ENCODE measurements around the gene RRP1. TPM values are rescaled to one million over a fixed set of nuclear protein-coding genes. Genes with fewer than 3 reads are reported as not detected.
A peak's percentile ranks its signal among the peaks of the same experiment; 100 is the strongest.

RRP1 gene
- total RNA-seq, 1 experiment from 2014 or later: 76.4 TPM

DNA sequence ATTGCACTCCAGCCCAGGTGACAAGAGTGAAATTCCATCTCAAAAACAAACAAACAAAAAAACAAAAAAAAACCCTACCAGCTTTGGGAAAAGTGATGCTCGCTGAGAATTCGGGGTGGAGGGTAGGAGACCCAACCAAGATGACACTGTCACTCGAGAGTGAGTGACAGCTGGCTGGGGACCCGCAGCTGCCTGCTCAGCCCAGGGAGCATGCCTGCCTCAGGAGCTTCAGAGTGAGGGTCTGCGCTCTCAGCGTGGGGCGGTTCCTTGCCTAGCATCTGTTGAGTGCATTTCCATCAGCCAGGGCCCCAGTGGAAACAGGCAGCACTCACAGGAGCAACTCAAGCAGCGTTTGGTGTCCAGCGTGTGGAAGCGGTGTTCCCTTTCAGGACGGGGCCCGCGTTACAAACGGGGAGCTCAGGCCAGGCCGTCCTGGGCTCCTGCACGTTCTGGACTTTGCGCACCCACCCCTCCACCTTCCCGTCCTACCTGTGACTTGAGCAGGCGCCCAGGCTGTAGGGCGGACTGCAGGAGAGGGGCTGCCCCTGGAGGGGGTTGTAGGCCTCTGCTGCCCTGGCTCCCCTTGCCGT, 19.2 kb upstream of the RRP1 start:
- no peak overlapping the region for H3K9ac ChIP-seq (ENCODE audit: low read length)
- DNase-seq: no peak
- H3K27ac ChIP-seq (ENCODE audit: low read length): no peak overlapping the region
- peaks cover 22% of the 10 kb centered on the region for H3K79me2 ChIP-seq (ENCODE audit: low read length)
- no peak overlapping the region for H2AFZ ChIP-seq (ENCODE audit: low read length)
- H3K4me1 ChIP-seq (ENCODE audit: insufficient read depth, low read length): peaks cover 38% of the 10 kb centered on the region
- intact Hi-C loops (cut with micrococcal nuclease): no loop called here
- no peaks in the 10 kb centered on the region for H3K27me3 ChIP-seq (ENCODE audit: low read length)
- no peaks in the 10 kb centered on the region for H3K9me3 ChIP-seq (ENCODE audit: low read length)
- H4K20me1 ChIP-seq (ENCODE audit: low read length): peaks cover 21% of the 10 kb centered on the region
- no TSS peak for BruUV-seq (replicated peaks)
- H3F3A ChIP-seq (ENCODE audit: low read length, unreplicated experiment): peaks cover 16% of the 10 kb centered on the region
- peaks cover 20% of the 10 kb centered on the region for H3K36me3 ChIP-seq (ENCODE audit: low read depth, low read length)
- no peak overlapping the region for H3K4me2 ChIP-seq (ENCODE audit: low read length)
- no peaks in the 10 kb centered on the region for H3K9me2 ChIP-seq (replicated peaks; ENCODE audit: low read length)
- ChIA-PET POLR2A (ENCODE audit: unreplicated experiment) (no interaction called here), CTCF (no interaction called here)
- no peak overlapping the region for H3K4me3 ChIP-seq (ENCODE audit: low read length)
- TF ChIP-seq, protein P1, sequence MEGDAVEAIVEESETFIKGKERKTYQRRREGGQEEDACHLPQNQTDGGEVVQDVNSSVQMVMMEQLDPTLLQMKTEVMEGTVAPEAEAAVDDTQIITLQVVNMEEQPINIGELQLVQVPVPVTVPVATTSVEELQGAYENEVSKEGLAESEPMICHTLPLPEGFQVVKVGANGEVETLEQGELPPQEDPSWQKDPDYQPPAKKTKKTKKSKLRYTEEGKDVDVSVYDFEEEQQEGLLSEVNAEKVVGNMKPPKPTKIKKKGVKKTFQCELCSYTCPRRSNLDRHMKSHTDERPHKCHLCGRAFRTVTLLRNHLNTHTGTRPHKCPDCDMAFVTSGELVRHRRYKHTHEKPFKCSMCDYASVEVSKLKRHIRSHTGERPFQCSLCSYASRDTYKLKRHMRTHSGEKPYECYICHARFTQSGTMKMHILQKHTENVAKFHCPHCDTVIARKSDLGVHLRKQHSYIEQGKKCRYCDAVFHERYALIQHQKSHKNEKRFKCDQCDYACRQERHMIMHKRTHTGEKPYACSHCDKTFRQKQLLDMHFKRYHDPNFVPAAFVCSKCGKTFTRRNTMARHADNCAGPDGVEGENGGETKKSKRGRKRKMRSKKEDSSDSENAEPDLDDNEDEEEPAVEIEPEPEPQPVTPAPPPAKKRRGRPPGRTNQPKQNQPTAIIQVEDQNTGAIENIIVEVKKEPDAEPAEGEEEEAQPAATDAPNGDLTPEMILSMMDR (conservative IDR thresholded peaks at IDR 0.05; ENCODE audit: low read depth, low read length): no peak
- no peak for ATAC-seq

DNA sequence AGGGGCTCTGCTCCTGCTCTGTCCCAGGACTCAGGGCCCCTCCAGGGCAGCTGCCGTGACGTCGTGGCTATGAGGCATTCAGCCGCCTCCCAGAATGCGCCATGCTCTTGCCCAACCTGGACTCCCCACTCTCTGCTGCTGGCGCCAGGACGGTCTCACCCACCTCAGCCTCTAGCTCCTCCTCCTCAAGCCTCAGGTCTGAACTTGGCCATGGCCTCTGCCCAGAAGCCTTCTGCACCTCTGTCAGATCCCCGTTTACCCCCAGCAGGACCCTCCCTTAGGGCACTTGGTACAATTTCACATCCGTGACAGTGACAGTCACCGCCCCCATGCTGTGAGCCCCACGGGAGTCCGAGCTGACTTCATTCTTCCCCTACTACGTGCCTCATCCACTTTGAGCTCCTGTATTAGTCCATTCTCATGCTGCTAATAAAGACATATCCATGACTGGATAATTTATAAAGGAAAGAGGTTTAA, 18.1 kb upstream of the RRP1 start:
- Histone ChIP-seq H3K9me2 (replicated peaks; ENCODE audit: low read length) (no peaks in the 10 kb centered on the region), H3K9me3 (ENCODE audit: low read length) (no peaks in the 10 kb centered on the region), H4K20me1 (ENCODE audit: low read length) (peaks cover 30% of the 10 kb centered on the region), H3K27me3 (ENCODE audit: low read length) (no peaks in the 10 kb centered on the region), H3K4me1 (ENCODE audit: insufficient read depth, low read length) (peaks cover 38% of the 10 kb centered on the region), H3K4me2 (ENCODE audit: low read length) (no peak overlapping the region), H3K36me3 (ENCODE audit: low read depth, low read length) (peaks cover 27% of the 10 kb centered on the region), H3K27ac (ENCODE audit: low read length) (peak overlapping the region; percentile 0; the same call in 1 of the 2 replicates), H3K9ac (ENCODE audit: low read length) (no peak overlapping the region), H3F3A (ENCODE audit: low read length, unreplicated experiment) (peaks cover 15% of the 10 kb centered on the region), H3K79me2 (ENCODE audit: low read length) (peaks cover 32% of the 10 kb centered on the region), H2AFZ (ENCODE audit: low read length) (no peak overlapping the region), H3K4me3 (ENCODE audit: low read length) (no peak overlapping the region)
- POLR2A ChIA-PET (ENCODE audit: unreplicated experiment): no interaction called here
- ATAC-seq (no peak), DNase-seq (no peak)
- intact Hi-C loops (cut with micrococcal nuclease): no loop called here
- CTCF ChIA-PET: no interaction called here
- BruUV-seq (replicated peaks): no TSS peak
- TF ChIP-seq EZH2 (IDR thresholded peaks at IDR 0.05; ENCODE audit: low read length, unreplicated experiment): no peak
- TF ChIP-seq, protein P1 (conservative IDR thresholded peaks at IDR 0.05; ENCODE audit: low read depth, low read length): no peak
- TF ChIP-seq EZH2phosphoT487 (IDR thresholded peaks at IDR 0.05; ENCODE audit: borderline replicate concordance, low read length): no peak

DNA sequence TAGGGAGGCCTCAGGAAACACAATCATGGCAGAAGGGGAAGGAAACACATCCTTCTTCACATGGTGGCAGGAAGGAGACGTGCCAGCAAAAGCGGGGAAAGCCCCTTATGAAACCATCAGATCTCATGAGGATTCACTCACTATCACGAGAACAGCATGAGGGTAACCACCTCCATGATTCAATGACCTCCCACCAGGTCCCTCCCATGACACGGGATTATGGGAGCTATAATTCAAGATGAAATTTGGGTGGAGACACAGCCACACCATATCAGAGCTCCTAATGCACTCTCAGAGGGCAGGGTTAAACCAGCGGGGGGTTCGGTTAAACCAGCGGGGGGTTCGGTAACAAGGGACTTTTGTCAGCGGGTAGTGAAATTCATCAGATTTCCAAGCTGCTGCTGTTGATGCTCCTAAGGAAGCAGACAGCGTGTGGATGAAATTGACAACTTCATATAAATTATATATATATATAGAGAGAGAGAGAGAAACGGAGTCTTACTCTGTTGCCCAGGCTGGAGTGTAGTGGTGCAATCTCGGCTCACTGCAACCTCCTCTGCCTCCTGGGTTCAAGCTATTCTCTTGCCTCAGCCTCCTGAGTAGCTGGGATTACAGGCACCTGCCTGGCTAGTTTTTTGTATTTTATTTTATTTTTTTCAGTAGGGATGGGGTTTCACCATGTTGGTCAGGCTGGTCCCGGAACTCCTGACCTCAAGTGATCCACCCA, 17.5 kb upstream of the RRP1 start:
- Histone ChIP-seq H3K79me2 (ENCODE audit: low read length) (peaks cover 37% of the 10 kb centered on the region), H2AFZ (ENCODE audit: low read length) (no peak overlapping the region), H3K27ac (ENCODE audit: low read length) (peak overlapping the region; percentile 0; the same call in 1 of the 2 replicates), H3K36me3 (ENCODE audit: low read depth, low read length) (peaks cover 27% of the 10 kb centered on the region), H3K4me1 (ENCODE audit: insufficient read depth, low read length) (peaks cover 40% of the 10 kb centered on the region), H3K4me3 (ENCODE audit: low read length) (no peak overlapping the region), H3K9me2 (replicated peaks; ENCODE audit: low read length) (no peaks in the 10 kb centered on the region), H3K4me2 (ENCODE audit: low read length) (no peak overlapping the region), H4K20me1 (ENCODE audit: low read length) (peaks cover 30% of the 10 kb centered on the region), H3K27me3 (ENCODE audit: low read length) (no peaks in the 10 kb centered on the region), H3K9ac (ENCODE audit: low read length) (no peak overlapping the region), H3F3A (ENCODE audit: low read length, unreplicated experiment) (peaks cover 15% of the 10 kb centered on the region), H3K9me3 (ENCODE audit: low read length) (no peaks in the 10 kb centered on the region)
- no peak for DNase-seq
- ATAC-seq: no peak
- TF ChIP-seq, protein P1 (conservative IDR thresholded peaks at IDR 0.05; ENCODE audit: low read depth, low read length): no peak
- TF ChIP-seq EZH2phosphoT487 (IDR thresholded peaks at IDR 0.05; ENCODE audit: borderline replicate concordance, low read length) (no peak), EZH2 (IDR thresholded peaks at IDR 0.05; ENCODE audit: low read length, unreplicated experiment) (no peak)
- POLR2A ChIA-PET (ENCODE audit: unreplicated experiment): no interaction called here
- intact Hi-C loops (cut with micrococcal nuclease): no loop called here
- no TSS peak for BruUV-seq (replicated peaks)
- CTCF ChIA-PET: no interaction called here
